GM19467 (cell line): ENCODE results near the gene EPPIN.

Experiments used
- ATAC-seq: cut with Tn5 transposase; IDR thresholded peaks from one replicate; pipeline ENCODE4 v1.9.1; 2021; ENCODE audit warnings: mild to moderate bottlenecking, moderate library complexity; ENCODE audit not compliant: unreplicated experiment

The EPPIN gene

DNA sequence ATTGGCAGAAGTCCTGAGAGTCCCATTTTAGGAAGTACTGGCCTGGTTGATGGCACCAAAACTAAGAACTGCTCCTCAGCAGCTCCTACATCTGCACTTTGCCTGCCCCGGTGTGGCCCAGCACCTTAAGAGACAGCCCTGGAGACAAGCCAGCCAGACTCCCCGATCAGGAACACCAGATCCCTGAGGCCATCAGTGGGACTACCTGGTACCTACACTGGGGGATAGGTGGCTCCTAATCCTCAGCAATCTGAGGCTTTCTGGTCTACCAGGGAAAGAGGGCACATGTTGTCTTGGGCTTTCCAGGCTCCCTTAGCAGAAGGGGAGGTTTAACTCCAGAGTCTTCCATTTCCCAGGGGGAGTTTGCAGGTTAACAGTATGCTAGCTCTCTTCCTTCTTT is 7.8 kb downstream of the EPPIN start, which contains the start of gene WFDC6:
TSS of gene WFDC6 (minus strand) at position 101 of the 400 bp plus-strand sequence. CDS start at position 26, 75 bp downstream.
- no peak for ATAC-seq

DNA sequence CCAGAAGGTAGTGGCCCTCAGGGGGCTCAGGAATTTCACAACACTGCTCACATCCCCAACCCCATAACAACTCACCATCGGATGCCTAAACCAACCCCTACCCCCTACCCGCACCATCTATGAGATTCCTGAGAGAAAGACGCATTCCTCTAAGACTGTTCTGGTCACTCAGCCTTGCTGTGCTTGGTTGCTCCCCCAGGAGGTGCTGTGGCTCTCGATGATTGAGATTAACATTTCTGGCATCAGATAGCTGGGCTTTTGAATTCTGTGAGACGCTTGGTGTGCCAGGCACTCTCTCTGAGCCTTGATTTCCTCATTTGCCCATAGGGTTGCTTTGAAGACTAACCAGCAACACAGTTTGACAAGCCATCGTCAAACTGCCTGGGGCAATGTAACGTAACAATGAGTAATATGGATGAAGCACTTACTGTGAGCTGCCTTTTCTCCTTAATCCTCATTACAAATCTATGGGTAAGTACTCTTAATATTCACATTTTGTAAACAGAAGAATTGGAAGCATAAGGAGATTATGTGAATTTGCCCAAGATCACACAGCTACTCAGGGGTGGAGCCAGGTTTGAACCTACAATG is 8.9 kb downstream of the EPPIN start:
- no peak for ATAC-seq

DNA sequence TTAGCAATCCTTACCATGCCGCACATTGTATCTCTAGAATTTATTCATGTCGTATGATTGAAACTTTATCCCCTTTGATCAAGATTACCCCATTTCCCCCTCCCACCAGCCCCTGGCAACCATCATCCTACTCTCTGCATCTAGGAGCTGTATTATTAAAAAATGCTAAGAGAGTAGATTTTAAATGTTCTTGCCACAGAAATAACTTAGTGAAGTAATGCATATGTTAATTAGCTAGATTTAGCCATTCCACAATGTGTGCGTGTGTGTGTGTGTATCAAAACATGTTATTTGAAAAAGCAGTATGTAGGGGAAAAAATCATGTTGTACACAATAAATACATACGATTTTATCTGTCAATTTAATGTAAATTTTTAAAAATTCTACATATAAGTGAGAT is 19.9 kb downstream of the EPPIN start:
- no peak for ATAC-seq

DNA sequence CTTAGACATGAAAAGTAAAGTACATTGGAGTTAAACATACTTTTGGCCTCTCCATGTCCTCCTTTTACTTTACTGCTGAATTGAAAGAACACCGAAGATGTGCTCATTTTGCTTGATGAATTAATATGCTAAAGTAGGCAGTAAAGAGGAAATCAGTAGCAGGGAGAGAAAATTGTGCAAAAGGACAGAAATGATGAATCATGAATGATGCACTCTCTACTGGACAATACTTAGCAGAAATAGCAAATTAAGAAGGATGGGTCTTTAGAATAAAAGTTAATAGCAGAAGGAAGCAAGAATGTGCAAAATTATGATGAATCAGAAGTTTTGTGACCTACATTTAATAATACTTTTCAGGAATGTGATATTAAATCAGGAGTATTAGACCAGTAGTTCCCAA is 23.4 kb downstream of the EPPIN start:
- no peak for ATAC-seq

DNA sequence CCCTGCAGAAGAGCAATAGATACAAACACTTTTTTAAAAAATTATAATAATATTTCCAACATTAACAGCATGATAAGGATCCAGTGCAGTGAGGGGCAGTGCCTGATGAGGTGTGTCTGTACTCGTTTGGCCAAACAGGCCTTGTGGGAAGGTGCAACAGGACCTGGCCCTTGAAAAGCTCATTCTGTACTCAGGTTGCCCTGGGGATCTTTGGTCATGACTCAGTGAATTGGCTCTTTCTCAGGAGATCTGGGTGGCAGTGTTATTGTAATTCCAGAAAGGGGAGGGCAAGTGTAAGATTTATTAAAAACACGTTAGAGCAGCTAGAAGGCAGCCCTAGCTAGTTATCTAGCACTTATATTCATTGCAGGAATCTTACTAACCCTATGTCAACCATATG is 28.9 kb downstream of the EPPIN start:
- no peak for ATAC-seq

DNA sequence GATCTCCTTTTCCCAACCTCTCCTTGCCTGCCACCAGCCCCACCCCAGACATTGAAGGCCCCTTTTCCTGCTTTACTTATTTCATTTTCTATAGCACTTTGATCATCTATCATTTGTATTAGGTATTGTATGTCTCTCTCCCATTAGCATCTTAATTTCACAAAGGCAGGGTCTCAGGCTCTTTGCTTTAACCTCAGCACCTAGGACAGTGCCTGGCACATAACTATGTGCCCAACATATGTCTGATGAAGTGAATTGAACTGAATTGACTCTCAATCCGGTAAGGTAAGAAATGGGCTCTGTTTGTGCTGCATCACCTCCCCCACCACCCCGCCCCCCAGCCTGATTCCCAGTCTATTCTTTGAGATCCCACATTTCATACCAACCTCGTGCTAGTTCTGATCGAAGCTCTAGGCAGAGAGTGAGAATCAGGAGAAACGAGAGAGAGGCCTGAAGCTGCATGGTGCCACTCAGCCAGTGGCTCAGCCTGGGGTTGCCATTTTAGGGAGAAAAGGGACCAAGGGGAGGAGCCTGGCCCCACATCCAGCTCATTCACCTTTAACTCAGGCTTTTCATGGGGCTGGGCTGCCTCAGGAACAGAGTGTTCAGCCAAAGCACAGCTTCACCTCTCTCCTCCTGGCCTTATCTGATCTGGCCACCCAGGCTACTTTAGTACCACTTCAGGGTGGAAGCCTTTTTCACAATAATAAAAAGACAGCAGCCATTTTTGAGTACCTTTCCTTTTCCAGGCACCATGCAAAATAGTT is 31.9 kb downstream of the EPPIN start, which contains the start of gene SPINT3:
TSS of gene SPINT3 (minus strand) at position 476 of the 767 bp plus-strand sequence. CDS start at position 462, 14 bp downstream.
- no peak for ATAC-seq

DNA sequence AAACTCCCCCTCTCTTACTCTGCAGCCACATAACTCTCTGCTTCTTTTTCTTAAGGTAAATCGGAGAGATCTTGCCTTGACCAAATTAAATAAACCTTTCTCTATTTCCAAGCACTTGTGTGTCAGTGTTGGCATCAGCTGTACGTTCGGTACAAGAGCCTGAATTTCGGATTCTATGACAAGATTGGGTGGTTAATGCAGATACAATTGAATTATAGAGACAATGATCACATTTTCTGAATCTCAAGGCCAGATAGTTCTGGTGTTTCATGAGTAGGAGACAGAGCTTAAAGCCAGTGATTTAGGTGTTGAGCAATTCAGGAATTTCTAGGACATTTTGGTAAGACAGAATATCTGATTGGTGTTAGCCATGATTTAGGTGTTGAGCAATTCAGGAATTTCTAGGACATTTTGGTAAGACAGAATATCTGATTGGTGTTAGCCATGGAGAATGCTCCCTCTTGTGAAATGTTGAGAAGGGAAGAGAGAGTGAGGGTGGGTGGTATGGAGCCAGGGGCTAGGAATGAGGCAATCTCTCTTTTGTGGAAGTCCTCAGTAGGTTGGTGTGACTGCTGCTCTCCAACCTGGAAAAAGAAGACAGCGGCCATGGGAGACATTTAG is 36.8 kb downstream of the EPPIN start:
- no peak for ATAC-seq

DNA sequence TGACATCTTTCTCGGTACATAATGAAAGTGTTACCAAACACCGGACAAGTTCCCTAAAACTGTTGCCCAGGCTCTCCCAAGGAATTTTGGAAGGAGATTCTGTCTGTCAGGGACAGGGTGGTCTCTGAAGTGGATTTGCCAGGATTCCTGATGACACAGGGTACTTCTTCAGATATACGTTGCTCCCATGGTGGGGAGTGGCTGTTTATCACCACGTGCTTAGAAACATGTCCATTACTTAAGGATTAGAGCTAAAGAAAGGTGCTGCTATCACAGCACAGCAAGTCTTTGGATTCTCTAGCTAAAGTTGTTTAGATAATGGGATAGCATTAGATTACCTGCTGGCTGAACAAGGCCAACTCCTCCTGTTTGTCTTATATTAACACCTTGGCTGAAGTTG is 38.1 kb downstream of the EPPIN start:
- no peak for ATAC-seq

DNA sequence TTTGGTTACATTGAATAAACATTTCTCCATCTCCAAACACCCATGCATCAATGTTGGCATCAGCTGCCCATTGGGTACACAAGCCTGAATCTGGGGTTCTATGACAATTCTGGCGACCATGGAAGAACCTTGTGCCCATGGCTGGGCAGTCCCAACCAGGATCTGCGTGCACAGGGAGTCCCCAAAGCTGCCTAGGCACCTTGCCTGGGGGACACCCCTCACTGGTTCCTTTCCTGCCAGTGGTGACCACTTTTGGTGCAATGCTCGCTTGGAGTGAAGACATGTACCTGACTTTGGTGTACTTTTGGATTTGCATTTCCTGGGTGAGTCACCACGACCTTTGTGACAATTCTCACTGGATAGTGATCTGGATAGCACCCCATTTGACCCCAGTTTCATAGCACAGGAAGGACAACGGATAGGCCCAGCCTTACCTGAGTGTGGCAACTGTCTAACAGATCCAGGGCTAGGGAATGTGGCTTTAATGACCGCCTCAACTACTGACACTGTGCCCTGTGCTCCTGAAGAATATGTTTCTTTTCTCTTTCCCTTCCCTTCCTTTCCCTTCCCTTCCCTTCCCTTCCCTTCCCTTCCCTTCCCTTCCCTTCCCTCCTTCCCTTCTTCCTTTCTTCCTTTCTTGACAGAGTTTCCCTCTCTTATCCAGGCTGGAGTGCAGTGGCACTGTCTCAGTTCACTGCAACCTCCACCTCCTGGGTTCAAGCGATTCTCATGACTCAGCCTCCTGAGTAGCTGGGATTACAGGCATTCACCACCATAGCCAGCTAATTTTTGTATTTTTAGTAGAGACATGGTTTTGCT is 38.9 kb downstream of the EPPIN start:
- no peak for ATAC-seq

DNA sequence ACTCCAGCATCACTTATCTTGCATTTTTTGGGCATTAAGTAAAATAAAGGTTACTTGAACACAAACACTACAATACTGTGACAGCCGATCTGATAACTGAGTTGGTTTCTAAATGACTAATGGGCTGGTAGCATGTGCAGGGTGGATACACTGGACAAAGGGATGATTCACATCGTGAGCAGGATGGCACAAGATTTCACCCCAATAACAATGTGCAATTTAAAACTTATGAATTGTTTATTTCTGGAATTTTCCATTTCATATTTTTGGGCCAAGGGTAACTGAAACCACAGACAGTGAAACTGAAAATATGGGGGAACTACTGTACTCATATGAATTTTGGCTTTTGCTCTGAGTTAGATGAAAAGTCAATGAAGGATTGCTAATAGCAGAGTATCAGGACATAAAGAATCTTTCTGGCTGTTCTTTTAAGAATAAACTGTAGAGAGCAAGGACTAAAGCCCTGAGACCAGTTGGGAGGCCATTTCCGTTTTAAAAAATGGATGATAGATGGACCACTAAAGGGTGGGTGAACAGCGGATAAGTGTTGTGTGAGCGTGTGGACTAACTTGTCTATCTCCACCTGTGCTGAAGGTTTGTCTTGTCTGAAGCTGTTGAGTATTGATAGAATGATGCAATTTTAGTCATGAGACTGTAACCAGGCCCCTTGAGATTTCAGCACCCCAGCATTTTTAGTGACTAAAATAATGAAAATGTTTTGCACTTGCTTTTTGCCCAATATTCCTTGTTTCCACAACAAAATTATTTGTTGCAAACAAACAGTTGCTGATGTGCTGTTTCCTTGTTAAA is 40.0 kb downstream of the EPPIN start:
- ATAC-seq, result no peak

DNA sequence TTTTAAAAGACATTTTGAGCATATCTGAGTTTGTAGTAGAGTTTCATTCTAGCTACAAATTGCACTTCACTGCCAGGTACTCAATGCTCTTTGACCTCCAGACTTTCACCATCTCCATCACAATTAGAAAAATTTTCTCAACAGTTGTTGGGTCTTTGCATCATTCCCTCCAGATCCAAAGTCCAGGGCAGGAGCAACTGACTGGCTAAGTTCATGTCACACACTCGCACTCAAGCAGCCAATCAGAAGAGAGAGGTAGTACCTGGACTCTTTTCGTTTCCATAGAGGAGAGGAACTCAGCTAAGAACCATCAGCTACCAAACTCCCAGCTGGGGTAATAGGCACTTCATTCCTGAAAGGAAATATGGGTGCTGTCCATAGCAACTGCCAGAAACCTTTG is 40.8 kb downstream of the EPPIN start:
- no peak for ATAC-seq

DNA sequence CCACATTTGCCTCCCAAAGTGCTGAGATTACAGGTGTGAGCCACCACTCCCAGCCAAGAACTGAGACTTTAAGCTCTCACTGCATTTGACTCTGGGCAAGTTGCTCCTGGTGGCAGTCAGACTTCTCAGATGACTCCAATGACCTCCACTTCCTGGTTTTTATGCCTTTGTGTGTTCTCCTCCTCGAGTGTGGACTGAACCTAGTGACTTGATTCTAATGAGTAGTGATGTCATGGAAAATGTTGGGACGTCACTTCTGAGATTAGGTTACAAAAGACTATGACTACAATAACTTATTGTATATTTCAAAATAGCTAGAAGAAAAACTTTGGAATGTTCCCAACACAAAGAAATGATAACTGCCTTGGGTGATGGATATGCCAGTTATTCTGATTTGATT is 43.8 kb downstream of the EPPIN start:
- ATAC-seq, result no peak

DNA sequence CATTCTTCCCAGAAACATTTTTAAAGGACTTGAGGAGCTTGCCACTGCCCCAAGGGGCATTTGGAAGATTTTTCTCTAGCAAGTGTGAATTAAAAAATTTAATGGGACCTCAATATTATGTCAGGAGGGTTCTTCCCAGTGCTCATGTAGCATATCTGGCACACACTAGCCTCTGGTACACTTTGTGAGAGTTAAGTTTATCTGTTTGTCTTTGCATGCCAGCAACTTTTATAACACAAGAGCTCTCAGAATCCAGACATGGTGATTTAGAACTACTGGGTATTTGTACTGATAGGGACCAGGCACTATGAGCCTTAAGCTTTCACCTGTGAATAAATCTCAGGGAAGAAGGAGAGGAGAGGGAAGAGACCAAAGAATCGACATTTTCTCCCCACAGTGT is 44.6 kb downstream of the EPPIN start:
- ATAC-seq, result no peak

DNA sequence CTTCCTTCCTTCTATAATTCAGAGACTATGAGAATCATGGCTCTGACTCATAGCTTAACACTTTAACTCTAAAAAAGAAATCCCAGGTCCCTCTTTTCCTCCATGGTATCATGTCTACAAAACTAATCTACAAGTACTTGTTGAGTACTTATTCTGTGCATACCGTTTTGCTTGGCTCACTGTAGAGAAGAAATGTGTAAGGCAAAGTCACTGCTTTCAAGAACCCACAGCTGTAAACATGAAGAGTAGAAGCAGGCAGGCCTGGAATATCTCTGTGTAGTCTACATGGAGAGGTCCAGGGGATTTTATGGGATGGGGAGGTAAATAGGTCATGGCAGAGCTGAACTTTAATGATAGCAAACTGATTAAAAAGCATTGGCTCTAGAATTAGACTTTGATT is 45.6 kb downstream of the EPPIN start:
- ATAC-seq, result no peak

DNA sequence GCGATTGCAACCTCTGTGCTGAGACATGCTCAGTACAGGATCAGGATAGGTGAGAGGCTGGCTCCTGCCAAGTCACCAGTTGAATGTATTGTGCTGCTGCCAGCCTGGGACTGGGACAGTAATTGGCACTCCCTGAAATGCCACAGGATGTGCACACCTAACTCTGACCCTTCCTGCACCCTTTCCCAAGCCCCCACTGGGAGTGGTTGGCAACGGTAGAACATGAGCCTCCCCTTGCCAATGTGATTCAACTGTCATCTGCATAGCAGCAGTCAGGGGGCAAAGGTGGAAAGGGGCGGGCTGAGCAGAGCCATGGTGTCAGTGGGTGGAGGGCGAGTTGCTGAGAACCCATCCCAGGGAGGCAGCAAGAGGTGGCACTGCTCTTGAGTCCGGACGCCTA is 47.2 kb downstream of the EPPIN start:
- no peak for ATAC-seq

DNA sequence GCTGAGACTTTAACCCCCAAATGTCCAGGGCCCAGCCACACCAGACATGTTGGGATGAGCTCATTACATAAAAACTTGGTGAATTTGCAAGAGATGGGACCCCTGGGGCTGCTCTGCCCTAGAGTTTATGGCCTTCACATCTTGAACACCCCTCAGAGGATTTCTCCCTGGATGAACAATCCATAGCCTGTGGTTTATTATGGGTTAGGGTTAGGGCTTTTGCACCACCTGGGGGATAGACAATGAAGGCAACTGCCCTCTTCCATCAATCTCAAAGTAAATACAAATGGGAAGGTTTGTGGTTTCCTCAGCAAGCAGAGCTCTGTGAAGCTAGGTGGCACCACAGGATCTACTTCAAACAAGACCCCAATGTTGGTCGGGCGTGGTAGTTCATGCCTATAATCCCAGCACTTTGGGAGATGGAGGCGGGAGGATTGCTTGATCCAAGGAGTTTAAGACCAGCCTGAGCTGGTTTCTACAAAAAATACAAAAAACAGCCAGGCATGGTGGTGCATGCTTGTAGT is 49.2 kb downstream of the EPPIN start:
- no peak for ATAC-seq

DNA sequence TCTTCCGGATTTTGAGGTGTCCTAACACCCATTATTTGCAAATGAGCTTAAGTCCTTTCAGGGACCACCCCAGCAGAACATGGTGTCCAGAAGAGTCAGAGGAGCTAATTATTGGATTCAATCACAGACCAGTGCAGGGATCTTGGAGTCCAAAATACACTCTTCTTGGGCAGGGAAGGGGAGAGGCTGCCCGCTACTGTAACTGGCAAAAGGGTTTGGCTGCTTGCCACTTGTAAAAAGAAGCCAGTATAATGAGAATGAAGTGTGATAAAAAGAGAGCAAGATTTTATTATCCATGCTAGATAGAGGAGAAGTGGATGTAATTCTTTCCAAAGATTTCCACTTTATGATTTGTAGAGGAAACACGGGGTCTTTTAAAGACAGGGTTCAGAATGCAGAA is 51.0 kb downstream of the EPPIN start:
- no peak for ATAC-seq

DNA sequence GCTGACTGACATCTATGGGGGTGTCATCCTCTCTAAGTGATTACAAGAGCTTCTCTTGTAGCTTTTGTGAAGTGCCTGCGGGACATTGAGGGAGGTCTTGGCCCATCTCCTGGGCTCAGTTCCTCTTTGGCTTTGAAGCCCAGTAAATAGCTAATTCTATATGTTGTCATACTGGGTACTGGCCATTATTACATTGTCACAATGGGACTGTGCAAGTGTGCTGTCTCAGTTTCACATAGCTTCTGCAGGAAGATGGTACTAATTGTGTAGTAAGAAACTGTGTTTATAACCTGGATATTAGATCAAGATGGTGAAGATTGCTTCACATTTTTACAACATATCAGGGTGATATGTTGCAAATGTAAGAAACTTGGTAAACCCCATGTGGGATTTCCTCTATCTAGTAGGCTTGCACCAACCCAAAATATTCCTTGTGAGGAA is 51.7 kb downstream of the EPPIN start:
- ATAC-seq, result no peak
